GM21619 (cell line): ENCODE results near the gene PTPN1.
"Not testable (repeated sequence)": the region's sequence is repeated elsewhere in the genome, so short reads cannot be mapped to it uniquely, and the experiment has no call there.

Source experiments
- ATAC-seq: cut with Tn5 transposase; IDR thresholded peaks from one replicate; pipeline ENCODE4 v1.9.1; 2021; ENCODE audit not compliant: unreplicated experiment

The PTPN1 gene

GRCh38 chr20:50587291-50587961, 77.2 kb downstream of the PTPN1 start:
- ATAC-seq: no peak

- ATAC-seq: no peak
Observed at GRCh38 chr20:50588034-50588736, 78.0 kb downstream of the PTPN1 start.

- ATAC-seq: no peak
Observed at GRCh38 chr20:50589548-50590347, 79.6 kb downstream of the PTPN1 start.

DNA sequence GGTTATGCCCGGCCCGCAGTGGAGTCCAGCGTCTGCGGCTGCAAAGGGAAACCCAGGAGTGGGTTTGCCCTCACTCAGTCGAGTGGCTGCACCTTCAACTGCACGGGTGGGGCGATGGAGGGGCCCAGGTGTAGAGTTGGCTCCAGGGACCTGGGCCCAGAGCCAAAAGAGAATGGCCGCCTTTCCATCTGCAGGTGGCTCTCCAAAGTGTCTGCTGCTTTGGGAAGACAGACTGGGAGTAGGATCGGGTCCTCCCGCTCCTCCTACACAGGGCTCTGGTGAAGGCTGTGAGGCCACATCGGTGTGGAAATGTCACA, 80.1 kb downstream of the PTPN1 start:
- ATAC-seq: no peak

DNA sequence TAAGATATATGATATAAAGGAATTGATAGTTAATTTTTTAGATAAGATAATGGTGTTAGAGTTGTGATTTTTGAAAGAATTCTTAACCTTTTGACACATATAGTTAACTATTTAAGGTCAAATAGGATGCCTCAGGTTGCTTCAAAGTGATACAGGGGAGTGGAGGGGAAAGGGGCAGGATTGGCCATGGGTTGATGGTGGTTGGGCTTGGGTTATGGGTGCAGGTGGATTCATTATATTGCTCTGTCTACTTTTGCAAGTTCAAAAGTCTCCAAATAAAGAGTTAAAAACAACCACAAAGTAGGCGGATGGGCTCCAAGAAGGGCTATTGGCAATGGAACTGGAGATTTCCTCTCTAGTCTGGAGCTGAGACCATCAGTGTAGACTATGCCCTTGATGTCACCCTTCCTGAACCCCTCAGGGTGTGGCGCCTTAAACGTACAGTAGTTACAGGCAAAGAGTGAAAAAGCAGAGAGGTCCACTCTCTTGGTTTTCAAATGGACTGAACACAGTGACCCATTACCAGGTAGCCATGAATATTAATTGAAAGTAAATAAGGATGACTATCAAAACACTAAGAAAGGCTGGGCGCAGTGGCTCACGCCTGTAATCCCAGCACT, 81.2 kb downstream of the PTPN1 start:
- no peak for ATAC-seq

DNA sequence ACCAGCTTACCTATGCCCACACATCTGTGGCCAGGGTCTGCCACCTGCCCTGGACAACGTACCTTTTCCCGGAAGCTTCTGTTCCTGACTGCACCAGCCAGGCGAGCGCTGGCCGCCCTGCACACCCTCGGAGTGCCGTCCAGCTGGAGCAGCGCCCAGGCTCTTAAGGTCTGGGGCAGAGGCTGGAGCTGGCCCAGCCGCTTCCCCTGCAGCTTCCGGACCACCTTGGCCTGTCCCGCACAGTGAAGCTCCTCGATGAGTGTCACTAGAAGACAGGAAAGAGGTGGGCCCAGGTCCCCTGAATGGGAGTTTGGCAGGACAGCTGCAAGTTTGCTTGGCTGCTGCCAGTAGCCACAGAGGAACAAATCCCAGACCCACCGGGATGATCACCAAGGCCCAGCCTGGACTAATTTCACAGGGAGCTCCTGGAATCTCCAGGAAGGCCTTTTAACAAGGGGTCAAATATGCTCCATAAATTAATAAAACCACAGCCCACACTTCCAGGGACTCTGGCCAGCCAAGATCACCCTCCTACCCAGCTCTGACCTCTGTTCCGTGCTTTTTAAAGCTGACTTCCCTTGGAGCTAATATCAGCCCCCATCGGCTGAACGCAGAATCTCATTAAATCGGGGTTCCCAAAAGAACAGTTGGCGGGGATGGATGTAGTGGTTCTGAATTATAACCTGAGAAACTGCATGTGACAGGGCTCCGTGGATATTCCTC, 82.3 kb downstream of the PTPN1 start:
- no peak for ATAC-seq

GRCh38 chr20:50593005-50593335, 82.8 kb downstream of the PTPN1 start:
- ATAC-seq: no peak

DNA sequence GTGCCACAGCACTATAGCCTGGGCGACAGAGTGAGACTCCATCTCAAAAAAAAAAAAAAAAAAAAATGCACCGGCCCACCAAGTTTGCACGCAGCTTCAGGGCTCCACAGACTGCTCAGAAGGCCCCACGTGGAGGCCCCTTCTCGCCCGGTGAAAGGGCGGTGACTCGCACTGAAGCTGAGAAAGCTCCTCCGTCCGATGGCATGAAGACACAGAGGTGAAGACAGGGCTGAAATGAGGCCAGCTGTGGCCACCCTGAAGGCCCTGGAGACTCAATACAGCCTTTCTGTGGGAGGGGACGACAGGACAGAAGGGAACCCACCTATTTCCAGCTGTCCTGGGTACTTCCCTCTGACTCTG, 84.0 kb downstream of the PTPN1 start:
- ATAC-seq: no peak

DNA sequence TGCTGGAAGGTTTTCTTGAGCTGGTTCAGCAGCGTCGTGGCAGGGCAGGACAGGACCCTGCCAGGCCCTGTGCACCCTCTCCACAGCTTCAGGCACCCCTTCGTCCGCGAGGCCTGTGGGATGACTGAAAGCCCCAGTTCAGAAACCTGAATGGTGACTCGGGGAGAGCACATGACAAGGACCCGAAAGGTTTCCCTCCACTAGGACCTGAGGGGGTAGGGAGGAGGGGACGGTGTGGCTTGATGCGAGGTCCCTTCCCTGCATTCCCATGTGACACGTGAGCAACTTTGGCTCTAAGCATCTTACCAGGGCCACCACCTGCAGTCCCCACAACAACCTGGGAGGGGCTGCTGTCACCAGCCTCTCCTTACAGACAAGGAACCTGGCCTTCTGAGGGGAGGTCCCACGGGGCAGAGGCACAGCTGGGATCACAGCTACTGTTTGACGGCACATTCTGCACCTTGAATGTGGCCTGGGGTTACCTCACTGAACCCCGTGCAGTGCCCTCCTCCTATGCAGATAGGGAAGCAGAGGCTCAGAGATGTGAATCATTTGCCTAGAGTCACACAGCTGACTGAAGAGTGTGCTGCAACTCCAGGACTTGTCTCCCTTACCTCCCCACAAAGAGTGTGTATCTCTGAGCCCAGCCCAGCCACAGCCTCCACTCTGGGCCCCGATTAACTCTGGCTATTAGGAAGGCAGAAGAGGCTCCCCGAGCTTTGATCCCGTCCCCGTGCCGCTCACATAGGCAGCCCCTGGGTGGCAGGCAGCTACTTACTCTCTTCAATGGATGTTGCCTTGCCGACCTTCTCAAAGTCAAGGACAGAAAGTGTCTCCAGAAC, 84.6 kb downstream of the PTPN1 start:
- ATAC-seq: no peak

GRCh38 chr20:50595433-50595895, 85.3 kb downstream of the PTPN1 start:
- no peak for ATAC-seq

DNA sequence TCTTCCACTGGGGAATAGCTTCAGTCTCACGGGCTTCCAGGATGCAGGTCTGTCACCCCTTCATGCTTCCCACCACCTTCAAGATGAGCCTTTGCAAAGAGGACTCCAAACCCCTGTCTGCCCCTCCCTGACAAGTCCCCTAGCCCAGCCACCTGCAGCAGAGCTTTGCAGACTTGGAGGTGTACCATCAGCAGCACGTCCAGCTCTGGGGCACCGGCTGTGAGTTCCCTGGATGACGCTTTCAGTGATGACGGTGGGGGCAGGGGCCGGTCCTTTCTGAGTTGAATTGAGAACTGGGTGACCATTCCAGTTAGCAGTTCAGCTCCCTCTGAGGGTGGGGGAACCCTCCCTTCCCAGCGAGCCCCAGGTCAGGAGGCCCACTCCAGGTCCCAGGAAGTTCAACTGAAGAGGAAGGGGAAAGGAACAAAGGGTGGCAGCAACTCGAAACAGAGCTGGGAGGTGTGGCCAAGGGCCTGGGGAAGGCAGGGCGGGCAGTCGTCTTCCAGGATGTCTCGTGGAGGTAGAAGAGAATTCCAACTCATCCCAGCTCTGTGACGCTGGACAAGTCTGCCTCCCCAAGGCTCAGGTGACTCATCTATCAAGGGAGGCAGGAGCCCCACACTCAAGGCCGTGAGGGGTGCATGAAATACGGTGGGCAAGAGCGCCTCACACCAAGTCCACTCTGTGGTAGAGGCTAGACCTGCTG, 86.0 kb downstream of the PTPN1 start:
- no peak for ATAC-seq

GRCh38 chr20:50596694-50597021, 86.5 kb downstream of the PTPN1 start:
- no peak for ATAC-seq

DNA sequence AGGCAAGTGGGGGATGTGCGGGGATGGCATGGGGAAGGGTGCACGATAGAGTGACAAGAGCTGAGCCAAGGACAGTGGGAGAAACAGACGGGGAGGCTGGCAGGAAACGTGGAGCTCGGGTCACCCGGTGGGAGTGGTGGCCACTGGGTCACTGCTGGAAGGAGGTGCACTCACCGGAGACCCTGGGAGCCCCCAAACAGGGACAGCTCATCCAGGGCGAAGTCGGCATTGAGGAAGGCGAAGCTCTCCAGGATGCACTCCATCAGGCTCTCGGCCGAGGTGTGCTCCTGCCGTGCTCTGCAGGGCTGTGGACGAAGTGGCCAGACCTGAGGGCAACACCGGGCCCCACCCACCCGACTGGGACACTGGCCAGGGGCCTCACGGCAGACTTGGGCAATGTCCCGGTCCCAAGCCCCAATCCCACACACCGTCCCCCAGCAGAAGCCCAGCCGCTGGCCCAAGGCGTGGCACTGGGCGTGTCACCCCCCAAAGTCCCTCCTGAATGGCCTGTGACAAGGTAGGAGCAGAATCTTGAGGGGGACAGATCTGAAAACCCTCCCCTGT, 87.3 kb downstream of the PTPN1 start:
- ATAC-seq: no peak

- ATAC-seq: no peak
Observed at GRCh38 chr20:50598074-50598473, 87.9 kb downstream of the PTPN1 start.

DNA sequence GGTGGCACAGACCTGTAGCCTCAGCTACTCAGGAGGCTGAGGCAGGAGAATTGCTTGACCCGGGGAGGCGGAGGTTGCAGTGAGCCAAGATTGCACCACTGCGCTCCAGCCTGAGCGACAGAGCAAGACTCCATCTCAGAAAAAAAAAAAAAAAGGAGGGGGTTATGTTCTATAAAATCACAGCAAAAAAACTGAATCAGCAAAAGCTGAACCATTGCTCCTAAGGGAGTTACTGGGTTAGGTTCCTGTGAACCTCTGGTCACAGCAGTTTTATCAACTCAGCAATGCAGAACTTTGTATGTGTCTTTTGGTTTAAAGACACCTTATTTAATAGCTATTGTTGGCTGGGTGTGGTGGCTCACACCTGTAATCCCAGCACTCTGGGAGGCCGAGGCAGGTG, 88.6 kb downstream of the PTPN1 start:
- not testable (repeated sequence) for ATAC-seq

DNA sequence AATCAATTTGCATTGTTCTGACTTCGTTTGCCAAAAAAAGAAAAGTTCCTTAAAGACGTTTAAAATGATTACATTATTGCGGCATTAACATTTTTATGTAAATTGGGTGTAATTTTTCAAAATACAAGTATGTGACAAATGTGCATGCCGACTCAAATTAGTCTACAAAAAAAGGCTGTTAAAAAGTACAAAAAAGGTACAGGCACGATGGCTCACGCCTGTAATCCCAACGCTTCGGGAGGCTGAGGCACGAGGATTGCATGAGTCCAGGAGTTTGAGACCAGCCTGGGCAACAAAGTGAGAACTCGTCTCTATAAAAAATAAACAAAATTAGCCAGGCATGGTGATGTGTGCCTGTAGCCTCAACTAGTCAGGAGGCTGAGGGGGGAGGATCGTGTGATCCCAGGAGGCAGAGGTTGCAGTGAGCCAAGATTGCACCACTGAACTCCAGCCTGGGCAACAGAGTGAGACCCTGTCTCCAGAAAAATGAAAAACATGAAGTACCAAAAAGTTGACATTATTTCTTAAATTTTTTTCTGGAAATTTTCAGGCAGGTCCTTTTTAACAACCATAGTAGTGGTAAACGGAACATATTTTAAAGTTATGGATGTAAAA, 90.2 kb downstream of the PTPN1 start:
- no peak for ATAC-seq

GRCh38 chr20:50601511-50602431, 91.6 kb downstream of the PTPN1 start:
- no peak for ATAC-seq
